NAMALWA (cell line): Measurements from ENCODE around the gene OLA1.

ENCODE experiments used
- DNase-seq: peaks from one replicate; pipeline ENCODE4 v3.0.0-alpha.2; 2015; ENCODE audit warnings: low spot score

The OLA1 gene

GRCh38 chr2:174121175-174121574 is 127.2 kb downstream of the OLA1 start:
- no peak for DNase-seq

DNA sequence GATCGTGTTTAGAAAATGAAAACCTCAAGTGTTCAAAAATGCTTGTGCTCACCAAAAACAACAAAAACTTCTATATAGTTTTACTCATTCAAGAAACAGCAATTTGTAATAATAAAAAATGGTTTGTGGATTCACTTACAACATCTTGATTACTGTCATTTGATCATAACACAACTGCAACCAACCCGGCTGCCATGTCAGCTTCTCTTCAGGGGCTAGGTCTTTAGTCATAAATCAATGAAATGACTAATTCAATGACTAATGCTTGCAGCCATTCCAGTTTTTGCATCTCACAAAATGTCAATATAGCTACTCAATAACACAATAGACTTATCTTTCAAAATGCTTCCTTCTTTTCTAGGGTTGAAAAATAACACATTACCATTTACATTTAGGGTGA is 128.0 kb downstream of the OLA1 start:
- no peak for DNase-seq

DNA sequence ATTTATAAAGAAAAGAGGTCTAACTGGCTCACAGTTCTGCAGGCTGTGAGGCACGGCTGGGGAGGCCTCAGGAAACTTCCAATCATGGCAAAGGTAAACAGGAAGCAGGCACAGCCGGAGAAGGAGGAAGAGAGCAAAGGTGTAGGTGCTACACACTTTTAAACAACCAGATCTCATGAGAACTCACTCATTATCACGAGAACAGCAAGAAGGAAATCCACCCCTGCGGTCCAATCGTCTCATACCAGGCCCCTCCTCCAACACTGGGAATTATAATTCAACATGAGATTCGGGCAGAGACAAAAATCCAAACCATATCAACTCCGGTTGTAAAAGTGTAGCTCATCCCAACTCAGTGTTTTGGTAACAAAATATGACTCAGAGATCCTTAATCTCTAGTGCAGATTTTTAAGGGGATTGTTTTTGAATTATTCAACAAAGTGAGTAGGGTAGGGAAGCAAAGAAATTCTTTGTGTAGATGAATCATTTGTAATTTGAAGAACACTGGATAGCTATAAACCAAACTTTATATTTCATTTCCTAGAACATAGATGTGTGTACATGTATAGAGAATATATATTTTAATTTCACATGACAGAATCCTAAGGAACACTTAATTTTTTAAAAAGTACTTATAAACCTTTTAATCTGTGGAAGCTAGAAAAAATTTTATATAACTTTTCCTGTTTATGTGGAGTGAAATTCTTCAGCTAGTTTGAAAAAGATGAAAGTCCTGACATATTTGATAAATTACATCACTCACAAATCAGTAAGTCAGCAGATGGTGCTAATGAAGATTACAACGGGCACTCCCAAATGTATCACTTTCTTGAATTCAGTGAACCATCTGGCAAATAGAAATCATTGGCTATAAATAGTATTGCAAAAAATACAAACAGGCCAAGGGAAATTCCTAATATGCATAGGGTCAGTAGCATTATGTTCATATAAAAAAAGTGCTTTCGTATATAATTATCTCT is 130.1 kb downstream of the OLA1 start:
- DNase-seq = no peak

DNA sequence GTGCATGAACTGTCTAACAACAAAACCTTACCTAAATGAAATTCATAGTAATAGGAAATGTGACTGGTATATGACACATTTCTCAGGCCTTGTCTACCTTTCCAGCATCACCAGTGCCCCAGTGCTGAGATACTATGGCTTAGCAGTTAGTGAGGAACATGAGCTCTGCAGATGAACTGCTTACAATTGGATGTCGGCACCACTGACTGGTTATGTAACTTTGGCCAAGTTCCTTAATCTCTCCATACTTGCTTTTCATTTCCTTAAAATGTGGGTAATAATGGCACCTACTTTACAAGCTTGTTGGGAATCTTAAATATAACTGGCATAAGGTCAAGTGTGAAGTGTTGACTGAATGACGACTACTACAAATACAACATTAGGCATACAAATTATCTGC is 136.3 kb downstream of the OLA1 start:
- DNase-seq = no peak

GRCh38 chr2:174108579-174108978 is 139.8 kb downstream of the OLA1 start:
- DNase-seq = no peak

GRCh38 chr2:174106736-174107135 is 141.6 kb downstream of the OLA1 start:
- no peak for DNase-seq

GRCh38 chr2:174094542-174094941 is 153.8 kb downstream of the OLA1 start:
- no peak for DNase-seq

- no peak for DNase-seq
These were observed 157.9 kb downstream of the OLA1 start for GRCh38 chr2:174090476-174090875.

DNA sequence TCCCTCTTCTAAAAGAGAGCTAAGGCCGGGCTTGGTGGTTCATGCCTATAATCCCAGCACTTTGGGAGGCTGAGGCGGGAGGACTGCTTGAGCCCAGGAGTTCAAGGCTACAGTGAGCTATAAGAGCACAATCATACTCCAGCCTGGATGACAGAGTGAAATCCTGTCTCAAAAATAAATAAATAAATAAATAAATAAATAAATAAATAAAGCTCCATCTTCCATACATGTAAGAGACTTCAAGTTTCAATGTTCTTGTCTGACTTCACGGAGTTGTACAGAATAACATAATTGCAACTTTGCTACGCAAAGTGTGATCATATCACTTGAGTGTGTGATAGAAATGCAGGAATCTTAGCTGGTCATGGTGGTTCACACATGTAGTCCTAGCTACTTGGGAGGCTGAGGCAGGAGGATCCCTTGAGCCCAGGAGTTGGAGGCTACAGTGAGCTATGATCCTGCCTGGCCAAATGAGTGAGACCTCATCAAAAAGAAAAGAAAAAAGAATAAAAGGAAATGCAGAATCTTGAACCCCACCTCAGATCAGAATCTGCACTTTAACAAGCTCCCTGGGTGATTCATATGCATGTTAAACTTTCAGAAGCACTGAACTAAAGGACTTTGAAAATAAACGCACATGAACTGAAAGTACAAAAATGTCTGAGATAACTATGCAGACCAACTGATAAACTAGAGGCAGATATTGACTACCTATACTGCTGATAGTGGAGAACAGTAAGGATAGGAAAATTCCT is 159.4 kb downstream of the OLA1 start:
- no peak for DNase-seq

DNA sequence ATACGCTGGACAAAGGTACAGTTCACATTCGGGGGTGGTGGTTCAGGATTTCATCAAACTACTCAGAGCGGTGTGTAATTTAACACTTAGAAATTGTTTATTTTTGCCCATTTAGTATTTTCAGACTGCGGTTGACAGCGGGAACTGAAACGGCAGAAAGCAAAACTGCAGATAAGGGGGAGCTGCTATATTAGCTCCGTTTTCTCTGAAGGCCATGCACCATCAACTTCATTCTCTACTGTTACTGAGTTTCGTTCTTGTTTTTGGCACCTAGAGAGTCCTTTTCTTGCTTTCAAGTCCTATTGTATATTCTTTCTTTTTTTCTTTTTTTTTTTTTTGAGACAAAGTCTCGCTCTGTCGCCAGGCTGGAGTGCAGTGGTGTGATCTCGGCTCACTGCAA is 161.6 kb downstream of the OLA1 start:
- DNase-seq = no peak

- DNase-seq = no peak
These were observed 162.6 kb downstream of the OLA1 start for GRCh38 chr2:174085781-174086180.

DNA sequence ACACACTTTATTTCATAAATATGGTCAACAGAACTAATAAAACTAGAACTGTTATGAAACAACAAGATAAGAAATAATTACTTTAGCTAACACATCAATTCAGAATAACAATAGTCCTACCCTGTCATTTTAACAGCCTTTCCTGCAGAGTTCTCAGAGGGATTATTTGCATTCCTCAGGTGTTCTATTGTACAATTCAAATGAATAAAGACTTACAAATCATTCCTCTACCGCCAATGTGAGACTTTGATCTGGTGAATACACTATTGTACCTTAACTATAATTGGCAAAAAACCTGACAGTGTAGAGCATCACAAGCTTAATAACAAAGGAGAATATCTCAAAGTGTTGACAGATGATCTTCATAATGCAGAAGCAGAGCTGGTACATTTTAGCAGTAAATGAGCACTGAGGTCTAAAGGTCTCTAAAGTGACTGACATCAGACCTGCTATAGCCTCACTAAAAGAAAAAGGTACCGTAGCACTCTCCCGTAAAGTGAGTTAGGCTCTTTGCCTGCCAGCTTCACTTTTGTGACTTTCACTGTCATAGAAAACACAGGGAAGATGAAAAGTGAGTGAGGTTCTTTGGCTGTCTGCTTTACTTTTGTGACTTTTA is 164.4 kb downstream of the OLA1 start:
- DNase-seq = no peak

GRCh38 chr2:174080672-174081121 is 167.6 kb downstream of the OLA1 start:
- no peak for DNase-seq

DNA sequence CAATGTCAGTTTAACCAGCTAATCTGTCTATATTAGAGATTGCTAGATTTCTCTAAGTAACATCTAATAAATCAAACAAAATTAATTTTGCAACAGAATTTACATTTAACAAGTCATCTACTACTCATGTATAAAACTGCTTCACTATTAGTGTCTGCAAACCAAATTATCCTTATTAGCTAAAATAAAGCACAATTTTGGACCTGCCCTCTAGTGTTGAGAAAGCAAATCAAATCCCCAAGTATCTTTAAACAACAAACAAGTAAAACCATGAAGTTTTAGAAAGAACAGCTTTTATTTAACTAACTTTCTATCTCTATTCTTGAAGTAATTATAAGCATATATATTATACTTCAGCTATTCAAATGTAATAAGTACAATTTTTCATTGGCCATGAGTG is 170.1 kb downstream of the OLA1 start:
- DNase-seq = peak; percentile 37

DNA sequence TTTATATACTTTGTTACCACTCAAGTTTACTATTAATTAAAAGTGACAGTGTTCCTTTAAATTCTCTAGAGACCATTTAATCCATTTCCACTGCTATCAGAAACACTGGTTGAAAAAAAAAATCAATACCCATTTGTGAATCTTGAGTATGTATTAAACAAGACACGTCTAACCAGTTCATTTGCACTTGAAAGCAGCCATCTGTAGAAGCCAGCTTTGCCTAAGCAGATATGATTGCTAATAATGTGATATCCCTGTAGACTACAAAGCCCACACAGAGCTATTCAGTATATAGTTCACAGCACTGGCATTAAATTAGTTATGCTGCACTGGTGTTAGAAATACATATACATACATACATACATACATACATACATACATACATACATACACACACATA is 171.4 kb downstream of the OLA1 start:
- DNase-seq = no peak

GRCh38 chr2:174076040-174076439 is 172.3 kb downstream of the OLA1 start:
- DNase-seq = no peak

GRCh38 chr2:174074831-174075230 is 173.5 kb downstream of the OLA1 start:
- DNase-seq = no peak

DNA sequence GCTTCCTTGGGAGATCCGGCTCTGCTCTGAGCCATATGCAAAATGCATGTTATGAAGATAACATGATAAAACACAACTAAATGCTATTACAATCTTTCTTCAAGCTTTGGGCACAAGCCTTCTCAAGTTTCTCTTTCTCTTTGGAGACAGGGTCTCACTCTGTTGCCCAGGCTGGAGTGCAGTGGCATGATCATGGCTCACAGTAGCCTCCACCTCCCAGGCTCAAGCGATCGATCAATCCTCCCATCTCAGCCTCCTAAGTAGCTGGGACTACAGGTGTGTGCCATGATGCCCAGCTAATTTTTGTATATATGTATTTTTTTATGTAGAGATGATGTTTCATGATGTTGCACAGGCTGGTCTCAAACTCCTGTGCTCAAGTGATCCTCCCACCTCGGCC is 175.5 kb downstream of the OLA1 start:
- DNase-seq = no peak

- DNase-seq = peak; percentile 42
These were observed 176.3 kb downstream of the OLA1 start for GRCh38 chr2:174072069-174072468.

DNA sequence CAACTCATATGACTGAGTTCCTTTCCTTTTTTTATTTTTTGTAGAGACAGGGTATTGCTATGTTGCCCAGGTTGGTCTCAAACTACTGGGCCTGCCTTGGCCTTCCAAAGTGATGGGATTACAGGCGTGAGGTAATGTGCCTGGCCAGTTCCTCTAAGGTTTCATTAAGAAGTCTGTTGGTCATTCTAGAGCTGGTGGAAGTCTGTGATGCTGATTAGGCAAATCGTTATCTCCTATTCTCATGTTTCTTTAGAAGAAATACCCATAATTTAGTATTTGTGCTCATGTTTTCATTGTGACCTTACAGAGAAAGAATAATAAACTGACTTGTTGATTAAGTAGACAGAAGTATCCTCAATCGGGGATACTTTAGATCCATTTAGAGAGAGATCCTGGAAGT is 177.0 kb downstream of the OLA1 start:
- no peak for DNase-seq

GRCh38 chr2:174070281-174070680 is 178.1 kb downstream of the OLA1 start:
- no peak for DNase-seq

GRCh38 chr2:174067815-174068214 is 180.5 kb downstream of the OLA1 start:
- no peak for DNase-seq

GRCh38 chr2:174066871-174067270 is 181.5 kb downstream of the OLA1 start:
- DNase-seq = no peak
